GM21786 (cell line): ENCODE measurements around the gene NUP35.

Source experiments
- ATAC-seq: cut with Tn5 transposase; IDR thresholded peaks from one replicate; pipeline ENCODE4 v1.9.1; 2021; ENCODE audit not compliant: unreplicated experiment

NUP35 gene

DNA sequence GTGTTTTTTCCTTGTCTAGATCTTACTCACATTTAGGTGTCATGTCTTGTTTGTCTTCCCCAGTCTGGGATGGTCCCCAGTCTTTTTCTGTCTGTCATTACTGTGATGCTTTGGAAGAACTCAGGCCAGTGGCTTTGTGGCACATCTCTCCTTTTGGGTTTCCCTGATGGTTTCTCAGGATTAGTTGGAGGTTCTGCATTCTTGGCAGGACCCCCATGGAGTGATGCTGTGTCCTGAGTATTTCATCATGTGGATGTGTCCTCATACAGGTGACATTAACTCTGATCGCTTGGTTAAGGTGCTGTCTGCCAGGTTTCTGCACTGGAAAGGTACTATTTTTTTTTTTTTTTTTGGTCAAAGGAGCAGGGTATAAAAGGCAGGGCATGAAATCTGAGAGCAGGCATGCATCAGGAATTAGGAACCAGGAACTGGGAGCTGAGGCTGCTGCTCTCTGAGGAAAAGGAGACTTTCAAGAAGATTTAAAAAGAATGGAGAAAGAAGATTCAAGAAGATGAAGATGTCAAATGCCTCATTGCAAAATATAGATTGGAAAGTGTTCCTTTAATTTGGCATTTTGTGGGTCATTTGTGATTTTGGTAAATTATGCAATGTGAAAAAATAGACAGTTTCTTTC, 85.3 kb downstream of the NUP35 start:
- ATAC-seq: no peak
